Regular cardiac myocyte (primary cell): ENCODE results near the gene CLDN1. TPM values are rescaled to one million over a fixed set of nuclear protein-coding genes. Genes with fewer than 3 reads are reported as not detected.

Source experiments
- total RNA-seq: library from RNA; depleted of rRNA; stranded (reverse); fragments of >200 nt; gene quantifications from 2 replicates; pipeline ENCODE4 v1.2.3, GENCODE V29; 2014

Gene CLDN1, protein sequence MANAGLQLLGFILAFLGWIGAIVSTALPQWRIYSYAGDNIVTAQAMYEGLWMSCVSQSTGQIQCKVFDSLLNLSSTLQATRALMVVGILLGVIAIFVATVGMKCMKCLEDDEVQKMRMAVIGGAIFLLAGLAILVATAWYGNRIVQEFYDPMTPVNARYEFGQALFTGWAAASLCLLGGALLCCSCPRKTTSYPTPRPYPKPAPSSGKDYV
- total RNA-seq = 0.38 and 2.0 TPM in 2 replicates

GRCh38 chr3:190321789-190322603 lies at the start of gene CLDN1:
TSS of gene CLDN1 (minus strand) at chr3:190322446. CDS start at chr3:190322206, 240 bp downstream.

Other genes with a start within 250 kb of the CLDN1 start
- 37.2 and 56.0 TPM in 2 replicates for gene P3H2, start 201.5 kb downstream of the CLDN1 start, total RNA-seq
- 0.38 and 0.56 TPM in 2 replicates for gene CLDN16, start 65.7 kb upstream of the CLDN1 start, total RNA-seq
- not detected in 2 replicates for gene TMEM207, start 127.5 kb upstream of the CLDN1 start, total RNA-seq
- gene IL1RAP, start 191.6 kb upstream of the CLDN1 start, total RNA-seq = 11.9 and 32.7 TPM in 2 replicates